ENCODE measurements around the gene RETN.

The RETN gene

DNA sequence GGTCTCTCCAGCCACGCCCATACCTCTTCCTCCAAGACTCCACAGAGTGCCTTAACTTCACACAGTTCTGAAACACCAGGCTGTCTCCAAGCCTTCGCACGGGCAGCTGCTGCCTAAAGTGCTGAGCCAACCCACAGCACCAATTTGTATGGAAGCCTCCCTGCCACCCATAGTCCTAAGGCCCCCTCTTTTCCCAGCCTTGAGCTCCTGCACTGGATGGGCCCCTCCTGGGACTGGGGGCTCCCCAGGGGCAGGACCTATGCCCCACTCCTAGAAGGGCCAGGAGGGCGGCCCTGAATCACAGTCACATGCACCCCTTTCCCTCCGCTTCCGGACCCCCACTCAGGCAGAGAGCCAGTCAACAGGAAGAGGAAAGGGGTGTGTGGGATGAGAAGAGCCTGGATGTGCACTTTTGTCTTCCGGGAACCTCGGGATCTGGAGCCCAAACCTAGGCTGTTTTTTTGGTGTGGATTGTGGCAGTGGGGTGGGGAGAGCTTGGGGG, 38.2 kb downstream of the RETN start:
- H3K4me3 ChIP-seq (replicated peaks; ENCODE audit: low read depth, low read length): no peak overlapping the region
- TF ChIP-seq, protein P1, sequence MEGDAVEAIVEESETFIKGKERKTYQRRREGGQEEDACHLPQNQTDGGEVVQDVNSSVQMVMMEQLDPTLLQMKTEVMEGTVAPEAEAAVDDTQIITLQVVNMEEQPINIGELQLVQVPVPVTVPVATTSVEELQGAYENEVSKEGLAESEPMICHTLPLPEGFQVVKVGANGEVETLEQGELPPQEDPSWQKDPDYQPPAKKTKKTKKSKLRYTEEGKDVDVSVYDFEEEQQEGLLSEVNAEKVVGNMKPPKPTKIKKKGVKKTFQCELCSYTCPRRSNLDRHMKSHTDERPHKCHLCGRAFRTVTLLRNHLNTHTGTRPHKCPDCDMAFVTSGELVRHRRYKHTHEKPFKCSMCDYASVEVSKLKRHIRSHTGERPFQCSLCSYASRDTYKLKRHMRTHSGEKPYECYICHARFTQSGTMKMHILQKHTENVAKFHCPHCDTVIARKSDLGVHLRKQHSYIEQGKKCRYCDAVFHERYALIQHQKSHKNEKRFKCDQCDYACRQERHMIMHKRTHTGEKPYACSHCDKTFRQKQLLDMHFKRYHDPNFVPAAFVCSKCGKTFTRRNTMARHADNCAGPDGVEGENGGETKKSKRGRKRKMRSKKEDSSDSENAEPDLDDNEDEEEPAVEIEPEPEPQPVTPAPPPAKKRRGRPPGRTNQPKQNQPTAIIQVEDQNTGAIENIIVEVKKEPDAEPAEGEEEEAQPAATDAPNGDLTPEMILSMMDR (IDR thresholded peaks at IDR 0.05; ENCODE audit: insufficient read depth, low read length, poor library complexity, severe bottlenecking): no peak
- no peak for DNase-seq (ENCODE audit: extremely low read depth, insufficient read length)
- no peaks in the 10 kb centered on the region for H3K36me3 ChIP-seq (ENCODE audit: control insufficient read depth, insufficient read depth, low read length)
- no peaks in the 10 kb centered on the region for H3K27me3 ChIP-seq (replicated peaks; ENCODE audit: control insufficient read depth, insufficient read depth, low read length)

DNA sequence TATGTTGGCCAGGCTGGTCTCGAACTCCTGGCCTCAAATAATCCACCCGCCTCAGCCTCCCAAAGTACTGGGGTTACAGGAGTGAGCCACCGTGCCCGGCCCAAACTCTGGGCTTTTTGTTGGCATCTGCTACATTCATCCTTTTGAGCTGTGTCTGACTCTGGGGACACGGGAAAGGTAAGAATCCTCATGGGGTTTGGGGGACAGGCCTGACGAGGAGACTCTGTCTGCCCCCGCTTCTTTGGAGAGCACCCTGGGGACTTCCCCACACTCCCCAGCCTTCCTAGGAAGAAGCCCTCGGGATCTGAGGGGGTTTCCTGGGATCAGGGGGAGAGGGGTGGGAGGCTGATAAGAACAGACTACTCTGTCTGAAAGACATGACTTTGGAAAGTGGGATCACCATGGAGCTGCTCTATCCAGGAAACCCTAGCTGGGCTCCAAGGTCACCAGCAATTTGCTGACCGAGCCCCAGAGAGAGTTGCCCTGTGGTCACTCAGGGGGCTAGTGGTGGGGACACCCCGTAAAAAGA, 41.1 kb downstream of the RETN start:
- TF ChIP-seq, protein P1 (IDR thresholded peaks at IDR 0.05; ENCODE audit: insufficient read depth, low read length, poor library complexity, severe bottlenecking): no peak
- no peaks in the 10 kb centered on the region for H3K36me3 ChIP-seq (ENCODE audit: control insufficient read depth, insufficient read depth, low read length)
- no peaks in the 10 kb centered on the region for H3K27me3 ChIP-seq (replicated peaks; ENCODE audit: control insufficient read depth, insufficient read depth, low read length)
- DNase-seq (ENCODE audit: extremely low read depth, insufficient read length): no peak
- H3K4me3 ChIP-seq (replicated peaks; ENCODE audit: low read depth, low read length): no peak overlapping the region

DNA sequence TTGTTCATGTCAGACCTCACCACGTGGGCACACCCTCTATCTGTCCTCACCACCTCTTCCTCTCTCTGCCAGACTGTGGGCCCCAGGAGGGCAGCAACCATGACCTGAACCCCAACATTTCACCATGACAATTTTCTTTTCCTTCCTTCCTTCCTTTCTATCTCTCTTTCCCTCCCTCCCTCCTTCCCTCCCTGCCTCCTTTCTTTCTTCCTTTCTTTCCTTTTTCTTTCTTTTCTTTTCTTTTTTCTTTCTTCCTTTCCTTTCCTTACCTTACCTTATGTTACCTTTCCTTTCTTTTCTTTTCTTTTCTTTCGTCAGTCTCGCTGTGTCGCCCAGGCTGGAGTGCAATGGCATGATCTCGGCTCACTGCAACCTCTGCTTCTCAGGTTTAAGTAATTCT, 41.8 kb downstream of the RETN start:
- Histone ChIP-seq H3K27me3 (replicated peaks; ENCODE audit: control insufficient read depth, insufficient read depth, low read length) (no peaks in the 10 kb centered on the region), H3K36me3 (ENCODE audit: control insufficient read depth, insufficient read depth, low read length) (no peaks in the 10 kb centered on the region), H3K4me3 (replicated peaks; ENCODE audit: low read depth, low read length) (no peak overlapping the region)
- no peak for DNase-seq (ENCODE audit: extremely low read depth, insufficient read length)
- TF ChIP-seq, protein P1 (IDR thresholded peaks at IDR 0.05; ENCODE audit: insufficient read depth, low read length, poor library complexity, severe bottlenecking): no peak

DNA sequence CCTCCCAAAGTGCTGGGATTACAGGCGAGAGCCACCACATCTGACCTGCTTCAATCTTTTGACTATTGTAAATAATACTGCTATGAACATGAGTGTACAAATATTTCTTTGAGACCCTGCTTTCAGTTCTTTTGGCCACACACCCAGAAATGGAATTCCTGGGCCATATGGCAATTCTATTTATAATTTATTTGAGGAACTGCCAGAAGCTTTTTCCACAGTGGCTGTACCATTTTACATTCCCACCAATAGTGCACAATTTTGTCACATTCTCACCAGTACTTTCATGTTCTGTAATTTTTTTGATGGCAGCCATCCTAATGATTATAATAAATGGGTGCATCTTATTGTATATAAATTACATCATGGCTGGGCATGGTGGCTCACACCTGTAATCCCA, 46.8 kb downstream of the RETN start:
- no peak for DNase-seq (ENCODE audit: extremely low read depth, insufficient read length)
- H3K4me3 ChIP-seq (replicated peaks; ENCODE audit: low read depth, low read length): no peak overlapping the region
- H3K36me3 ChIP-seq (ENCODE audit: control insufficient read depth, insufficient read depth, low read length): no peaks in the 10 kb centered on the region
- H3K27me3 ChIP-seq (replicated peaks; ENCODE audit: control insufficient read depth, insufficient read depth, low read length): no peaks in the 10 kb centered on the region
- TF ChIP-seq, protein P1 (IDR thresholded peaks at IDR 0.05; ENCODE audit: insufficient read depth, low read length, poor library complexity, severe bottlenecking): no peak

DNA sequence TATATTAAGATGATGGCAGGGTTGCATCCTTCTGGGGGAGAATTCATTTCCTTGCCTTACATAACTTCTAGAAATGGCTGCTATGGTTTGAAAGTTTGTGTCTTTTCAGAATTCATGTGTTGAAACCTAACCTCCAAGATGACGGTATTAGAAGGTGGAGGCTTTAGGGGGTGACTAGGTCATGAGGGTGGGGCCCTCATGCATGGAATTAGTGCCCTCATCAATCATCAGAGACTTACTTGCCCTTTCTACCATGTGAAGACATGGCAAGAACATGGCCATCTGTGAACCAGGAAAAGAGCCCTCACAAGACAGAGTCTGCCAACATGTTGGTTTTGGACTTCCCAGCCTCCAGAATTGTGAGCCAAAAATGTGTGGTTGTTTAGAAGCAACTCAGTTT, 47.9 kb downstream of the RETN start:
- DNase-seq (ENCODE audit: extremely low read depth, insufficient read length): no peak
- TF ChIP-seq, protein P1 (IDR thresholded peaks at IDR 0.05; ENCODE audit: insufficient read depth, low read length, poor library complexity, severe bottlenecking): no peak
- Histone ChIP-seq H3K4me3 (replicated peaks; ENCODE audit: low read depth, low read length) (no peak overlapping the region), H3K36me3 (ENCODE audit: control insufficient read depth, insufficient read depth, low read length) (no peaks in the 10 kb centered on the region), H3K27me3 (replicated peaks; ENCODE audit: control insufficient read depth, insufficient read depth, low read length) (no peaks in the 10 kb centered on the region)

DNA sequence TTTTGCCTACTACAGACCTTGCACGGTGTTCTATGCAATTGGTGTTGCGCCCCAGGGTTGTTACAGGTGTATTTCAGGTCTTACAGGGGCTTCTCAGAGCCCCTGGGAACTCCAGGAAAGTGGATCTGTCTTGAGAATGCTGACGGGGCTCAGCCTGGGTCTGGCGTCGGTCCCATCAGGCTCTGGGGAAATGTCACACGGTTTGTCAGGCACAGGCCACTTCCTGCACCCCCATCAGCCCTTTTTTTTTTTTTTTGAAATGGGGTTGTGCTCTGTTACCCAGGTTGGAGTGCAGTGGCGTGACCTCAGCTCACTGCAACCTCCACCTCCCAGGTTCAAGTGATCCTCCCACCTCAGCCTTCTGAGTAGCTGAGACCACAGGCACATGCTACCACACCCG, 49.8 kb downstream of the RETN start:
- TF ChIP-seq, protein P1 (IDR thresholded peaks at IDR 0.05; ENCODE audit: insufficient read depth, low read length, poor library complexity, severe bottlenecking): no peak
- H3K4me3 ChIP-seq (replicated peaks; ENCODE audit: low read depth, low read length): no peak overlapping the region
- H3K36me3 ChIP-seq (ENCODE audit: control insufficient read depth, insufficient read depth, low read length): no peaks in the 10 kb centered on the region
- no peaks in the 10 kb centered on the region for H3K27me3 ChIP-seq (replicated peaks; ENCODE audit: control insufficient read depth, insufficient read depth, low read length)
- peak; percentile 76 for DNase-seq (ENCODE audit: extremely low read depth, insufficient read length)

Measured in GM06990 (cell line).